K562 (cell line): ENCODE measurements around the gene KCNJ14. TPM values are rescaled to one million over a fixed set of nuclear protein-coding genes. Genes with fewer than 3 reads are reported as not detected.

Source experiments
- ATAC-seq: fragments of 200-7000 bp; cut with Tn5 transposase; 3 replicates; pipeline ENCODE4 v1.9.1; 2020; ENCODE audit warnings: moderate library complexity
- BruUV-seq: library from RNA; stranded (reverse); fragments of 400-500 nt; replicated peaks from 2 replicates; lab custom pipeline; 2021; lab: Mats Ljungman, UMichigan
- CTCF ChIA-PET: fragments of 300-600 bp; formaldehyde crosslinking; extraction: SDS; loops from one replicate; lab custom pipeline; 2021; ENCODE audit warnings: low intra/inter-chr PET ratio; lab: Yijun Ruan, JAX
- POLR2A ChIA-PET: fragments of 300-600, 350-650 bp; sonication (Branson Sonifier 250); formaldehyde crosslinking; extraction: SDS; loops from one replicate; lab custom pipeline; 2021; ENCODE audit warnings: antibody characterized with exemption, inconsistent platforms; lab: Yijun Ruan, JAX
- DNase-seq, 4 experiments: peaks; one replicate each; pipeline versions ENCODE4 v3.0.0 to v3.0.0-alpha.2; 2011 to 2018; ENCODE audit warnings: low spot score in 3 of 4, mixed read lengths in 3 of 4; ENCODE audit errors: extremely low read depth in 1 of 4
- FAIRE-seq: peaks from 2 replicates; lab custom pipeline; 2011; peaks lifted over from hg19 to GRCh38; lab: Jason Lieb, UNC
- H2AFZ ChIP-seq: 2 replicates; pipeline ENCODE4 v1.6.0; 2011; ENCODE audit warnings: low read depth, low read length, control low read depth, inconsistent platforms
- H3K27ac ChIP-seq: fragments of 200-600 bp; 3 replicates; pipeline ENCODE4 v1.8.0; 2011; ENCODE audit warnings: low read depth, mild to moderate bottlenecking, control low read depth, inconsistent platforms, low read length, moderate library complexity, mixed read lengths; ENCODE audit errors: extremely low read depth
- H3K27me3 ChIP-seq, 2 experiments: fragments of 300-600 bp in 1 of 2; 2 replicates in 1 of 2; 3 replicates in 1 of 2; pipeline versions ENCODE4 v1.6.0 to v1.8.0; 2011; ENCODE audit warnings: inconsistent platforms in 2 of 2, low read length in 2 of 2, mild to moderate bottlenecking in 1 of 2, mixed read lengths in 1 of 2, moderate library complexity in 1 of 2; ENCODE audit not compliant: control insufficient read depth in 2 of 2, insufficient read depth in 2 of 2
- H3K36me3 ChIP-seq: fragments of 300-600 bp; 3 replicates; pipeline ENCODE4 v1.8.0; 2011; ENCODE audit warnings: mild to moderate bottlenecking, low read length, inconsistent platforms; ENCODE audit not compliant: control insufficient read depth, insufficient read depth
- H3K4me1 ChIP-seq, 2 experiments: fragments of 200-600 bp in 1 of 2; replicated peaks in 1 of 2; 2 replicates in 1 of 2; 3 replicates in 1 of 2; pipeline versions ENCODE4 v1.5.1 to v1.8.0; 2011; ENCODE audit warnings: inconsistent platforms in 2 of 2, low read length in 2 of 2, mild to moderate bottlenecking in 1 of 2, mixed read lengths in 1 of 2, moderate library complexity in 1 of 2; ENCODE audit not compliant: control insufficient read depth in 2 of 2, insufficient read depth in 2 of 2
- H3K4me2 ChIP-seq: 2 replicates; pipeline ENCODE4 v1.6.1; 2011; ENCODE audit warnings: low read length, control low read depth, inconsistent platforms, mixed read lengths; ENCODE audit not compliant: insufficient read depth
- H3K4me3 ChIP-seq: fragments of 200-600 bp; sonication (generic), shearing (Covaris generic); 2 replicates; pipeline ENCODE4 v1.5.1; 2016; ENCODE audit warnings: control low read depth, inconsistent platforms
- H3K79me2 ChIP-seq: fragments of 200-600 bp; 3 replicates; pipeline ENCODE4 v1.8.0; 2011; ENCODE audit warnings: low read length, inconsistent platforms; ENCODE audit not compliant: control insufficient read depth, insufficient read depth
- H3K9ac ChIP-seq, 2 experiments: 2 replicates each; pipeline versions ENCODE4 v1.6.0 to v1.6.1; 2011; ENCODE audit warnings: low read depth in 2 of 2, low read length in 2 of 2, control low read depth in 1 of 2, inconsistent platforms in 1 of 2, mild to moderate bottlenecking in 1 of 2, mixed read lengths in 1 of 2; ENCODE audit not compliant: insufficient read depth in 1 of 2
- H3K9me1 ChIP-seq: one replicate; pipeline ENCODE4 v1.6.0; 2011; ENCODE audit warnings: inconsistent platforms, mild to moderate bottlenecking, low read length, moderate library complexity; ENCODE audit not compliant: control insufficient read depth, insufficient read depth
- H3K9me3 ChIP-seq: replicated peaks from 2 replicates; pipeline ENCODE4 v1.5.1; 2011; ENCODE audit warnings: low read depth, low read length, inconsistent platforms; ENCODE audit not compliant: control insufficient read depth, insufficient read depth
- H4K20me1 ChIP-seq: replicated peaks from 2 replicates; pipeline ENCODE4 v1.6.1; 2011; ENCODE audit warnings: low read length, inconsistent platforms, mixed read lengths; ENCODE audit not compliant: control insufficient read depth, insufficient read depth
- CHD1 ChIP-seq: fragments of 200-600 bp; sonication (generic); IDR thresholded peaks from one replicate; pipeline ENCODE4 v1.6.1; 2012; ENCODE audit warnings: mild to moderate bottlenecking, moderate library complexity, low read length, inconsistent platforms
- ETV1 ChIP-seq: fragments of 450-650 bp; conservative IDR thresholded peaks from 2 replicates; pipeline ENCODE4 v1.6.1; 2016; ENCODE audit warnings: missing genetic modification characterization, control low read depth, low read depth, missing compliant biosample characterization
- GTF2E2 ChIP-seq: fragments of 200-800 bp; sonication (Bioruptor generic); IDR thresholded peaks from 2 replicates; pipeline ENCODE4 v1.6.1; 2016; ENCODE audit warnings: missing genetic modification characterization, missing compliant biosample characterization
- KHSRP ChIP-seq: fragments of 450-650 bp; IDR thresholded peaks from 2 replicates; pipeline ENCODE4 v1.6.1; 2017
- KLF1 ChIP-seq: fragments of 450-650 bp; IDR thresholded peaks from 2 replicates; pipeline ENCODE4 v1.6.1; 2016; ENCODE audit warnings: missing genetic modification characterization, missing compliant biosample characterization
- MLX ChIP-seq, 2 experiments: fragments of 450-650 bp in 1 of 2; sonication (generic) in 1 of 2; formaldehyde crosslinking; conservative IDR thresholded peaks; 2 replicates each; pipeline versions ENCODE4 v1.4.0 to v1.8.1; 2020 to 2022; ENCODE audit warnings: mild to moderate bottlenecking in 1 of 2, missing genetic modification reagents in 1 of 2
- MTA3 ChIP-seq: fragments of 450-650 bp; formaldehyde crosslinking; IDR thresholded peaks from 2 replicates; pipeline ENCODE4 v1.6.1; 2017; ENCODE audit warnings: mild to moderate bottlenecking, borderline replicate concordance
- NBN ChIP-seq: fragments of 450-650 bp; IDR thresholded peaks from 2 replicates; pipeline ENCODE4 v1.6.1; 2016; ENCODE audit warnings: low read depth, mild to moderate bottlenecking
- SRSF1 ChIP-seq: fragments of 200-400 bp; formaldehyde crosslinking; IDR thresholded peaks from 2 replicates; pipeline ENCODE4 v1.6.1; 2017; ENCODE audit warnings: mild to moderate bottlenecking, low read depth, low read length, moderate library complexity
- ZNF57 ChIP-seq: fragments of 450-650 bp; formaldehyde crosslinking; IDR thresholded peaks from 2 replicates; pipeline ENCODE4 v1.4.0; 2020; ENCODE audit warnings: mild to moderate bottlenecking, moderate library complexity
- WGBS: fragments of 100-300 bp; shearing (Covaris generic); methylation state at CpG from one replicate; pipeline ENCODE4 v1.1.6; 2016; ENCODE audit warnings: low coverage, mixed read lengths; ENCODE audit not compliant: insufficient coverage; ENCODE audit errors: missing lambda C conversion rate; 5-methylcytosine and 5-hydroxymethylcytosine counted together
- in situ Hi-C: fragments of 300-500 bp; cut with MboI; formaldehyde crosslinking; loops from 4 replicates; pipeline ENCODE4 v1.15.0; 2018; ENCODE audit warnings: inconsistent platforms, mixed read lengths
- intact Hi-C: fragments of 100-400 bp; cut with micrococcal nuclease; formaldehyde crosslinking; loops from 2 replicates; pipeline ENCODE4 v1.14.2; 2022
- polyA plus RNA-seq, 8 experiments: library from polyadenylated mRNA; depleted of rRNA in 4 of 8; stranded (reverse) in 5 of 8; unstranded in 3 of 8; fragments of >200 nt; fragmentation: Nextera tagmentation in 2 of 8; fragmentation: Illumina TruSeq in 1 of 8; extraction: Ambion mirVana in 2 of 8; extraction: Trizol in 1 of 8; gene quantifications; 2 replicates each; pipeline versions ENCODE4 v1.2.1 to v1.2.3, GENCODE V29; 2011 to 2014; ENCODE audit warnings: inconsistent platforms in 1 of 8, missing spikeins in 1 of 8
- total RNA-seq, 7 experiments: library from RNA; depleted of rRNA in 6 of 7; stranded (reverse); fragments of >200 nt in 6 of 7; fragmentation: Illumina TruSeq in 2 of 7; extraction: Trizol in 2 of 7; gene quantifications; 2 replicates each; pipeline versions ENCODE4 v1.2.1 to v1.2.3, GENCODE V29; 2011 to 2021; ENCODE audit warnings: low replicate concordance in 1 of 7
- TF ChIP-seq, protein P1 (sequence below): sonication (generic); formaldehyde crosslinking; IDR thresholded peaks from 2 replicates; pipeline ENCODE4 v1.8.1; 2023; ENCODE audit warnings: missing genetic modification reagents, mild to moderate bottlenecking, borderline replicate concordance
- TF ChIP-seq, protein P2 (sequence below): fragments of 250-450 bp; sonication (Bioruptor Pico); IDR thresholded peaks from 2 replicates; pipeline ENCODE4 v1.9.0; 2021; ENCODE audit warnings: mild to moderate bottlenecking, inconsistent platforms

KCNJ14 gene
- total and polyA plus RNA-seq, 9 of the 15 experiments (the other 6 are each of a cell fraction or from before 2014, with no cell fraction given), result 0.15 to 1.6 (median 0.49) TPM

GRCh38 chr19:48469289-48469881 is 14.0 kb downstream of the KCNJ14 start, which contains the start of gene CYTH2:
Gene CYTH2 (plus strand): TSS chr19:48469369. CDS start chr19:48469508, 139 bp downstream.
- peak within 1 kb of the TSS; percentile 91 for H3K4me3 ChIP-seq
- under 1% methylated on average over 33 of the region's 66 CpGs for WGBS
- intact Hi-C loops, result loop anchor here (2.0 kb wide), 1 partner anchor 71 kb away; no protein-coding TSS in a partner anchor
- ATAC-seq (peak; percentile 87), DNase-seq (peak; percentile 79 to 91 (median 80)), FAIRE-seq (peak; percentile 70)
- peaks cover 16% of the 10 kb centered on the region for H3K79me2 ChIP-seq
- H2AFZ ChIP-seq, result peak within 1 kb of the TSS; percentile 90
- peak within 1 kb of the TSS; percentile 98 for H3K27ac ChIP-seq
- in situ Hi-C loops, result no loop called here
- H3K9me3 ChIP-seq, result no peaks in the 10 kb centered on the region
- H3K9ac ChIP-seq, result peak within 1 kb of the TSS; percentile 96 to 98
- CTCF ChIA-PET, result no interaction called here
- POLR2A ChIA-PET, result interaction anchor here (0.7 to 1.7 kb wide), 7 partner anchors 10 to 1681 kb away, joined by 3 to 9 read pairs (median 3); partner anchors contain the start of genes KDELR1 and SLC1A5
- peaks cover 9% of the 10 kb centered on the region; the same call in 1 of the 2 replicates for H4K20me1 ChIP-seq
- H3K36me3 ChIP-seq, result peaks cover 43% of the 10 kb centered on the region; the same call in 2 of the 3 replicates
- H3K4me2 ChIP-seq, result peak within 1 kb of the TSS; percentile 79
- H3K27me3 ChIP-seq, result no peaks in the 10 kb centered on the region
- BruUV-seq, result TSS peak; percentile 59
- H3K4me1 ChIP-seq, result peaks cover 7 to 25% of the 10 kb centered on the region in 2 experiments; a peak in 4 of 5 replicates
- peaks cover 3% of the 10 kb centered on the region for H3K9me1 ChIP-seq
- TF ChIP-seq, protein P1, sequence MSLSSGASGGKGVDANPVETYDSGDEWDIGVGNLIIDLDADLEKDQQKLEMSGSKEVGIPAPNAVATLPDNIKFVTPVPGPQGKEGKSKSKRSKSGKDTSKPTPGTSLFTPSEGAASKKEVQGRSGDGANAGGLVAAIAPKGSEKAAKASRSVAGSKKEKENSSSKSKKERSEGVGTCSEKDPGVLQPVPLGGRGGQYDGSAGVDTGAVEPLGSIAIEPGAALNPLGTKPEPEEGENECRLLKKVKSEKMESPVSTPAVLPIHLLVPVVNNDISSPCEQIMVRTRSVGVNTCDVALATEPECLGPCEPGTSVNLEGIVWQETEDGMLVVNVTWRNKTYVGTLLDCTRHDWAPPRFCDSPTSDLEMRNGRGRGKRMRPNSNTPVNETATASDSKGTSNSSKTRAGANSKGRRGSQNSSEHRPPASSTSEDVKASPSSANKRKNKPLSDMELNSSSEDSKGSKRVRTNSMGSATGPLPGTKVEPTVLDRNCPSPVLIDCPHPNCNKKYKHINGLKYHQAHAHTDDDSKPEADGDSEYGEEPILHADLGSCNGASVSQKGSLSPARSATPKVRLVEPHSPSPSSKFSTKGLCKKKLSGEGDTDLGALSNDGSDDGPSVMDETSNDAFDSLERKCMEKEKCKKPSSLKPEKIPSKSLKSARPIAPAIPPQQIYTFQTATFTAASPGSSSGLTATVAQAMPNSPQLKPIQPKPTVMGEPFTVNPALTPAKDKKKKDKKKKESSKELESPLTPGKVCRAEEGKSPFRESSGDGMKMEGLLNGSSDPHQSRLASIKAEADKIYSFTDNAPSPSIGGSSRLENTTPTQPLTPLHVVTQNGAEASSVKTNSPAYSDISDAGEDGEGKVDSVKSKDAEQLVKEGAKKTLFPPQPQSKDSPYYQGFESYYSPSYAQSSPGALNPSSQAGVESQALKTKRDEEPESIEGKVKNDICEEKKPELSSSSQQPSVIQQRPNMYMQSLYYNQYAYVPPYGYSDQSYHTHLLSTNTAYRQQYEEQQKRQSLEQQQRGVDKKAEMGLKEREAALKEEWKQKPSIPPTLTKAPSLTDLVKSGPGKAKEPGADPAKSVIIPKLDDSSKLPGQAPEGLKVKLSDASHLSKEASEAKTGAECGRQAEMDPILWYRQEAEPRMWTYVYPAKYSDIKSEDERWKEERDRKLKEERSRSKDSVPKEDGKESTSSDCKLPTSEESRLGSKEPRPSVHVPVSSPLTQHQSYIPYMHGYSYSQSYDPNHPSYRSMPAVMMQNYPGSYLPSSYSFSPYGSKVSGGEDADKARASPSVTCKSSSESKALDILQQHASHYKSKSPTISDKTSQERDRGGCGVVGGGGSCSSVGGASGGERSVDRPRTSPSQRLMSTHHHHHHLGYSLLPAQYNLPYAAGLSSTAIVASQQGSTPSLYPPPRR (CRISPR knock-in tag), result no peak
- peak; percentile 92; the same call in 1 of the 2 replicates for TF ChIP-seq MTA3
- peak in 1 of 2 experiments; percentile 89; a peak in 1 of 4 replicates for TF ChIP-seq MLX (CRISPR knock-in tag; conservative IDR thresholded peaks at IDR 0.05)
- peak; percentile 74; the same call in 1 of the 2 replicates for TF ChIP-seq GTF2E2
- TF ChIP-seq KLF1 (tag), result 0 out of 2 replicates have a peak, but pooled peaks have one; percentile 27
- TF ChIP-seq NBN, result no peak
- TF ChIP-seq KHSRP, result no peak
- TF ChIP-seq ZNF57 (CRISPR knock-in tag), result 0 out of 2 replicates have a peak, but pooled peaks have one; percentile 59
- TF ChIP-seq CHD1, result peak; percentile 95
- TF ChIP-seq, protein P2, sequence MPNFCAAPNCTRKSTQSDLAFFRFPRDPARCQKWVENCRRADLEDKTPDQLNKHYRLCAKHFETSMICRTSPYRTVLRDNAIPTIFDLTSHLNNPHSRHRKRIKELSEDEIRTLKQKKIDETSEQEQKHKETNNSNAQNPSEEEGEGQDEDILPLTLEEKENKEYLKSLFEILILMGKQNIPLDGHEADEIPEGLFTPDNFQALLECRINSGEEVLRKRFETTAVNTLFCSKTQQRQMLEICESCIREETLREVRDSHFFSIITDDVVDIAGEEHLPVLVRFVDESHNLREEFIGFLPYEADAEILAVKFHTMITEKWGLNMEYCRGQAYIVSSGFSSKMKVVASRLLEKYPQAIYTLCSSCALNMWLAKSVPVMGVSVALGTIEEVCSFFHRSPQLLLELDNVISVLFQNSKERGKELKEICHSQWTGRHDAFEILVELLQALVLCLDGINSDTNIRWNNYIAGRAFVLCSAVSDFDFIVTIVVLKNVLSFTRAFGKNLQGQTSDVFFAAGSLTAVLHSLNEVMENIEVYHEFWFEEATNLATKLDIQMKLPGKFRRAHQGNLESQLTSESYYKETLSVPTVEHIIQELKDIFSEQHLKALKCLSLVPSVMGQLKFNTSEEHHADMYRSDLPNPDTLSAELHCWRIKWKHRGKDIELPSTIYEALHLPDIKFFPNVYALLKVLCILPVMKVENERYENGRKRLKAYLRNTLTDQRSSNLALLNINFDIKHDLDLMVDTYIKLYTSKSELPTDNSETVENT (CRISPR knock-in tag), result peak; percentile 66; the same call in 1 of the 2 replicates
- no peak; the same call in 1 of the 2 replicates for TF ChIP-seq SRSF1
- TF ChIP-seq ETV1 (tag), result peak; percentile 89
